ENCODE measurements around the gene SPAG16. TPM values are rescaled to one million over a fixed set of nuclear protein-coding genes. Genes with fewer than 3 reads are reported as not detected.
A peak's percentile ranks its signal among the peaks of the same experiment; 100 is the strongest.

The SPAG16 gene
- total and polyA plus RNA-seq, 2 of the 13 experiments (the other 11 are each of a cell fraction or from before 2014, with no cell fraction given) = 9.6 to 26.5 TPM

DNA sequence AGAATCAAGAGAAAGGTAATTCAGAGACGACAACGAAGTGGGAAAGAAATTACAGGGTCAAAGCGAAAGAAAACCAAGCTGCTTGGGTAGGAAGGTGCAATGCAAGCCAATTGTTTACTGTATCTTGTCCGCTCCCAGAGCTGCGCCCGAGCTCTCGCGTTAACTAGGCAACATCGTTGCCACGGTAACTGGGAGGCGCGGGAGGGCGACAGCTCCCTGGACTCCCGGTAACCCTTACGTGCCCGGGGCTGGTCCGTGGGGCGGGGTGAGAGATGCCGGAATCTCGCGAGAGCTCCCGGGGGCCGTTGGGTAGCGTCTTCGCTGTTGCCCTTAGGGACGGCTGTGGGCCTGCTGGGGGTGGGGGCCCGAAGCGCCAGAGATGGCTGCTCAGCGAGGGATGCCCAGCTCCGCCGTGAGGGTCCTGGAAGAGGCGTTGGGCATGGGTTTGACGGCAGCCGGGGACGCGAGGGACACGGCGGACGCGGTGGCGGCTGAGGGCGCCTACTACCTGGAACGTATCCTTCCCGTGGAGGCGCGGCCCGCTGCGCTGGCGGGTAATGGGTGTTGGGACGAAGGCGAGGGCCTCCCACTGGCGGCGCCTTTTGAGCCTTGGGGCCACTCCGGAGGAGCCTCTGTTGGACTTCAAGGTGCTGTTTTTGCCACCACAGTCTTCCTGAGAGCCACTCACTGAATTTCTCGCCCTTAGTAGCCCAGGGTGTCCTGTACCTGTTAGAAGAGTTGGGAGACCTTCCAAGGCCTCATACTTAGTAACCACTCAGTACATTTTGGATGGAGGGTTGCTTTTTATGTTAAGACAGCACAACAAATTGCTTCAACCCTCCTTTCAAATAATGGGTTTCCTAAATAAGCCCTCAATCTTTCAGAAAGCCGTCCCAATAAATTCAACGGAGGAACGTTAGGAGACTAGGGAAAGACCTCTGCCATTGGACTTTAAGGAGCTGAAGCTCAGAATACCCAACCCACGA is at the start of gene SPAG16 (continued):
- peak; percentile 77 for TF ChIP-seq FOXP4 (CRISPR knock-in tag; IDR thresholded peaks at IDR 0.05)
- peak; percentile 76; the same call in 1 of the 2 replicates for TF ChIP-seq ZNF747 (CRISPR knock-in tag; IDR thresholded peaks at IDR 0.05; ENCODE audit: borderline replicate concordance)
- TF ChIP-seq AGO1 (IDR thresholded peaks at IDR 0.05; ENCODE audit: low read depth, low read length, poor library complexity, severe bottlenecking) = no peak
- TF ChIP-seq RFXAP (CRISPR knock-in tag; IDR thresholded peaks at IDR 0.05; ENCODE audit: borderline replicate concordance) = peak; percentile 72
- TF ChIP-seq FOXK2 (IDR thresholded peaks at IDR 0.05) = no peak
- TF ChIP-seq KLF9 (CRISPR knock-in tag; IDR thresholded peaks at IDR 0.05; ENCODE audit: low read depth) = peak; percentile 72; the same call in 1 of the 2 replicates
- no peak for TF ChIP-seq PAWR (CRISPR knock-in tag; IDR thresholded peaks at IDR 0.05; ENCODE audit: borderline replicate concordance)
- TF ChIP-seq ZNF18 (CRISPR knock-in tag; IDR thresholded peaks at IDR 0.05; ENCODE audit: insufficient replicate concordance) = no peak
- peak; percentile 57 for TF ChIP-seq ZNF580 (CRISPR knock-in tag; IDR thresholded peaks at IDR 0.05; ENCODE audit: borderline replicate concordance, low read depth)
- TF ChIP-seq SP140L (CRISPR knock-in tag; IDR thresholded peaks at IDR 0.05; ENCODE audit: borderline replicate concordance) = peak; percentile 93
- peak; percentile 71; the same call in 1 of the 2 replicates for TF ChIP-seq ZNF552 (CRISPR knock-in tag; IDR thresholded peaks at IDR 0.05; ENCODE audit: borderline replicate concordance)
- no peak for TF ChIP-seq IRF1 (CRISPR knock-in tag; IDR thresholded peaks at IDR 0.05; ENCODE audit: low read depth)
- peak; percentile 21; the same call in 1 of the 2 replicates for TF ChIP-seq ZNF329 (CRISPR knock-in tag; IDR thresholded peaks at IDR 0.05; ENCODE audit: low read depth)
- peak; percentile 97 for TF ChIP-seq ZNF136 (CRISPR knock-in tag; IDR thresholded peaks at IDR 0.05; ENCODE audit: low read depth)
- TF ChIP-seq, protein P1, sequence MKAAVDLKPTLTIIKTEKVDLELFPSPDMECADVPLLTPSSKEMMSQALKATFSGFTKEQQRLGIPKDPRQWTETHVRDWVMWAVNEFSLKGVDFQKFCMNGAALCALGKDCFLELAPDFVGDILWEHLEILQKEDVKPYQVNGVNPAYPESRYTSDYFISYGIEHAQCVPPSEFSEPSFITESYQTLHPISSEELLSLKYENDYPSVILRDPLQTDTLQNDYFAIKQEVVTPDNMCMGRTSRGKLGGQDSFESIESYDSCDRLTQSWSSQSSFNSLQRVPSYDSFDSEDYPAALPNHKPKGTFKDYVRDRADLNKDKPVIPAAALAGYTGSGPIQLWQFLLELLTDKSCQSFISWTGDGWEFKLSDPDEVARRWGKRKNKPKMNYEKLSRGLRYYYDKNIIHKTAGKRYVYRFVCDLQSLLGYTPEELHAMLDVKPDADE (CRISPR knock-in tag; IDR thresholded peaks at IDR 0.05) = no peak
- TF ChIP-seq DDIT3 (CRISPR knock-in tag; IDR thresholded peaks at IDR 0.05) = no peak
- TF ChIP-seq SAP130 (CRISPR knock-in tag; IDR thresholded peaks at IDR 0.05; ENCODE audit: low read depth) = peak; percentile 99
- TF ChIP-seq SYNCRIP (IDR thresholded peaks at IDR 0.05; ENCODE audit: insufficient read depth, low read depth, low read length) = no peak
- no peak; the same call in 1 of the 2 replicates for TF ChIP-seq AKAP8 (CRISPR knock-in tag; IDR thresholded peaks at IDR 0.05)
- TF ChIP-seq, protein P2, sequence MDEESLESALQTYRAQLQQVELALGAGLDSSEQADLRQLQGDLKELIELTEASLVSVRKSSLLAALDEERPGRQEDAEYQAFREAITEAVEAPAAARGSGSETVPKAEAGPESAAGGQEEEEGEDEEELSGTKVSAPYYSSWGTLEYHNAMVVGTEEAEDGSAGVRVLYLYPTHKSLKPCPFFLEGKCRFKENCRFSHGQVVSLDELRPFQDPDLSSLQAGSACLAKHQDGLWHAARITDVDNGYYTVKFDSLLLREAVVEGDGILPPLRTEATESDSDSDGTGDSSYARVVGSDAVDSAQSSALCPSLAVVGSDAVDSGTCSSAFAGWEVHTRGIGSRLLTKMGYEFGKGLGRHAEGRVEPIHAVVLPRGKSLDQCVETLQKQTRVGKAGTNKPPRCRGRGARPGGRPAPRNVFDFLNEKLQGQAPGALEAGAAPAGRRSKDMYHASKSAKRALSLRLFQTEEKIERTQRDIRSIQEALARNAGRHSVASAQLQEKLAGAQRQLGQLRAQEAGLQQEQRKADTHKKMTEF (CRISPR knock-in tag; IDR thresholded peaks at IDR 0.05) = peak; percentile 98
